Stomach (tissue), 9 donors: Measurements from ENCODE around the gene CHRNE. TPM values are rescaled to one million over a fixed set of nuclear protein-coding genes. Genes with fewer than 3 reads are reported as not detected.
"Not testable (repeated sequence)": the region's sequence is repeated elsewhere in the genome, so short reads cannot be mapped to it uniquely, and the experiment has no call there.

Experiments
- DNase-seq, 2 donors: peaks; one replicate each; pipeline versions ENCODE4 v3.0.0 to v3.0.0-alpha.2; 2013 to 2019
- H3K27ac ChIP-seq, 5 donors: fragments of 200-600 bp in 4 of 5; sonication (generic) in 4 of 5; one replicate each; pipeline ENCODE4 v1.5.1; 2013 to 2019; ENCODE audit warnings: mild to moderate bottlenecking in 1 of 5, moderate library complexity in 1 of 5
- H3K27me3 ChIP-seq, 3 donors: fragments of 200-600 bp; sonication (generic); one replicate each; pipeline ENCODE4 v1.5.1; 2017 to 2019; ENCODE audit warnings: mixed run types in 1 of 3
- H3K36me3 ChIP-seq, 4 donors: fragments of 200-600 bp; sonication (generic); 1 replicate in 3 of 4; 2 replicates in 1 of 4; pipeline ENCODE4 v1.5.1; 2016 to 2019
- H3K4me1 ChIP-seq, 4 donors: fragments of 200-600 bp; sonication (generic); one replicate each; pipeline ENCODE4 v1.5.1; 2016 to 2019
- H3K4me3 ChIP-seq, 4 donors: fragments of 200-600 bp; sonication (generic) in 3 of 4; one replicate each; pipeline ENCODE4 v1.5.1; 2016 to 2019; ENCODE audit warnings: mild to moderate bottlenecking in 1 of 4
- H3K9me3 ChIP-seq, 4 donors: fragments of 200-600 bp; sonication (generic); one replicate each; pipeline ENCODE4 v1.5.1; 2016 to 2019
- CTCF ChIP-seq, 7 experiments: fragments of 450-650 bp in 4 of 7; fragments of 200-600 bp in 3 of 7; sonication (generic) in 3 of 7; IDR thresholded peaks; one replicate each; pipeline ENCODE4 v1.5.1; 2016 to 2019; ENCODE audit warnings: antibody characterized with exemption in 7 of 7, control low read depth in 2 of 7, mild to moderate bottlenecking in 1 of 7
- EP300 ChIP-seq: sonication (generic); formaldehyde crosslinking; IDR thresholded peaks from one replicate; pipeline ENCODE4 v1.6.1; 2017; ENCODE audit warnings: antibody characterized with exemption
- POLR2A ChIP-seq, 4 donors: fragments of 450-650 bp; IDR thresholded peaks; one replicate each; pipeline ENCODE4 v1.6.1; 2016; ENCODE audit warnings: antibody characterized with exemption in 4 of 4, control low read depth in 2 of 4, mild to moderate bottlenecking in 1 of 4, moderate library complexity in 1 of 4
- POLR2AphosphoS5 ChIP-seq, 3 donors: sonication (generic); formaldehyde crosslinking; IDR thresholded peaks; one replicate each; pipeline ENCODE4 v1.6.1; 2016; ENCODE audit warnings: antibody characterized with exemption in 3 of 3
- WGBS, 5 donors: extraction: QIAGEN DNeasy Blood & Tissue Kit in 3 of 5; methylation state at CpG; one replicate each; pipeline versions ENCODE4 v1.1.5 to v1.1.7; 2013 to 2018; 5-methylcytosine and 5-hydroxymethylcytosine counted together
- intact Hi-C: fragments of 100-400 bp; cut with DNase I; formaldehyde crosslinking; loops from one replicate; pipeline ENCODE4 v1.15.1; 2023; ENCODE audit warnings: low total_unique reads
- polyA plus RNA-seq, 3 donors: library from polyadenylated mRNA; stranded (reverse); fragments of 200-250 nt; gene quantifications; one replicate each; pipeline ENCODE4 v1.2.3, GENCODE V29; 2013
- total RNA-seq, 5 donors: library from RNA; depleted of rRNA; stranded (reverse); fragments of >200 nt; gene quantifications; one replicate each; pipeline versions ENCODE4 v1.1.0 to v1.2.3, GENCODE V29; 2014 to 2016
- donor health status: healthy with polysubstance abuse.
- donor health status: Bipolar disorder and iron deficiency.
- donor health status: healthy.

CHRNE gene
- total and polyA plus RNA-seq, 8 donors = 0.43 to 2.0 (median 0.93) TPM; not detected in 3

- TF ChIP-seq POLR2A (IDR thresholded peaks at IDR 0.05) (no peak), CTCF (IDR thresholded peaks at IDR 0.05) (no peak), EP300 (no peak), POLR2AphosphoS5 (IDR thresholded peaks at IDR 0.05) (no peak)
- Histone ChIP-seq H3K27ac (no peak overlapping the region), H3K9me3 (no peaks in the 10 kb centered on the region), H3K27me3 (no peaks in the 10 kb centered on the region), H3K36me3 (peaks cover 22 to 61% (median 54%) of the 10 kb centered on the region in 4 donors), H3K4me3 (no peak overlapping the region), H3K4me1 (peaks cover 0 to 7% (median 3%) of the 10 kb centered on the region in 4 donors)
- intact Hi-C loops = loop anchor here (10.0 kb wide), 1 partner anchor 65 kb away; no protein-coding TSS in a partner anchor
- DNase-seq = no peak
- WGBS, 5 donors = 59 to 86% (median 74%) methylated on average over 4 of the region's 4 CpGs
Observed at GRCh38 chr17:4879601-4880000, 23.3 kb downstream of the CHRNE start.

- DNase-seq = no peak
- peaks cover 0 to 6% (median 2%) of the 10 kb centered on the region in 4 donors for H3K4me1 ChIP-seq
- no peak overlapping the region for H3K27ac ChIP-seq
- intact Hi-C loops = loop anchor here (10.0 kb wide), 1 partner anchor 62 kb away; no protein-coding TSS in a partner anchor
- H3K36me3 ChIP-seq = peaks cover 15 to 51% (median 46%) of the 10 kb centered on the region in 4 donors
- H3K27me3 ChIP-seq = no peaks in the 10 kb centered on the region
- no peaks in the 10 kb centered on the region for H3K9me3 ChIP-seq
- no peak overlapping the region for H3K4me3 ChIP-seq
- TF ChIP-seq POLR2A (IDR thresholded peaks at IDR 0.05) (no peak), EP300 (no peak), CTCF (IDR thresholded peaks at IDR 0.05) (no peak), POLR2AphosphoS5 (IDR thresholded peaks at IDR 0.05) (no peak)
- 64 to 88% (median 81%) methylated on average over 5 of the region's 5 CpGs for WGBS, 5 donors
Observed at GRCh38 chr17:4877089-4877488, 25.8 kb downstream of the CHRNE start.

GRCh38 chr17:4872786-4873185, 30.1 kb downstream of the CHRNE start:
- TF ChIP-seq EP300 (no peak), POLR2A (IDR thresholded peaks at IDR 0.05) (no peak), CTCF (IDR thresholded peaks at IDR 0.05) (no peak), POLR2AphosphoS5 (IDR thresholded peaks at IDR 0.05) (no peak)
- H3K4me1 ChIP-seq = no peaks in the 10 kb centered on the region
- no peak overlapping the region for H3K4me3 ChIP-seq
- WGBS, 5 donors = 67 to 81% (median 71%) methylated on average over 8 of the region's 8 CpGs
- H3K27ac ChIP-seq = no peak overlapping the region
- no peaks in the 10 kb centered on the region for H3K9me3 ChIP-seq
- H3K27me3 ChIP-seq = no peaks in the 10 kb centered on the region
- intact Hi-C loops = loop anchor here (10.0 kb wide), 1 partner anchor 58 kb away; no protein-coding TSS in a partner anchor
- H3K36me3 ChIP-seq = peaks cover 0 to 31% (median 18%) of the 10 kb centered on the region in 4 donors
- no peak for DNase-seq

- WGBS, 5 donors = 79 to 92% (median 85%) methylated on average over 2 of the region's 2 CpGs
- Histone ChIP-seq H3K4me1 (no peaks in the 10 kb centered on the region), H3K9me3 (no peaks in the 10 kb centered on the region), H3K36me3 (peaks cover 0 to 23% (median 15%) of the 10 kb centered on the region in 4 donors), H3K27me3 (no peaks in the 10 kb centered on the region), H3K27ac (no peak overlapping the region), H3K4me3 (no peak overlapping the region)
- intact Hi-C loops = loop anchor here (10.0 kb wide), 1 partner anchor 56 kb away; no protein-coding TSS in a partner anchor
- no peak for TF ChIP-seq CTCF (IDR thresholded peaks at IDR 0.05)
- no peak for DNase-seq
Observed at GRCh38 chr17:4870855-4871254, 32.0 kb downstream of the CHRNE start.

- 95 to 98% (median 97%) methylated on average over 22 of the region's 22 CpGs for WGBS, 5 donors
- peaks cover 0 to 17% (median 13%) of the 10 kb centered on the region in 4 donors for H3K36me3 ChIP-seq
- H3K9me3 ChIP-seq, H3K4me1 ChIP-seq, H3K27ac ChIP-seq, H3K27me3 ChIP-seq, DNase-seq, intact Hi-C loops, H3K4me3 ChIP-seq: not testable (repeated sequence)
Observed at GRCh38 chr17:4869058-4869998, 33.6 kb downstream of the CHRNE start.

GRCh38 chr17:4867535-4867934, 35.4 kb downstream of the CHRNE start:
- H3K4me3 ChIP-seq, intact Hi-C loops, H3K27ac ChIP-seq, H3K9me3 ChIP-seq, DNase-seq, H3K4me1 ChIP-seq, H3K27me3 ChIP-seq: not testable (repeated sequence)
- WGBS, 5 donors = 74 to 95% (median 86%) methylated on average over 5 of the region's 5 CpGs
- peaks cover 0 to 14% (median 8%) of the 10 kb centered on the region in 4 donors for H3K36me3 ChIP-seq
